ENCODE data around the gene NDUFA8.

DNA sequence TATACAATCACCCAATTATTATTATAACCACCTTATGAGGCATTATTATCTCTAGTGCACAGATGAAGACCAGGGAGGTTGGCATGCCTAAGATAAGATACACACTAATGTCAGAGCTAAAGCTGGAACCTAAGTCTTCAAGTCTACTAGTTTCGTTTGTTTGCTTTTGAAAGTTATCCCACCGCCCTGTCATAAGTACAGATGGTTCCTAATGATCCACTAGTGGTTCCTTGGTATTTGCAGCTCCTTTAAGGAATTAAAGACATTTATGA is 14.1 kb downstream of the NDUFA8 start:
- TF ChIP-seq SMC3 (IDR thresholded peaks at IDR 0.05; ENCODE audit: low read depth, low read length), result no peak
- TF ChIP-seq JUND (IDR thresholded peaks at IDR 0.05), result no peak
- TF ChIP-seq, protein P1, sequence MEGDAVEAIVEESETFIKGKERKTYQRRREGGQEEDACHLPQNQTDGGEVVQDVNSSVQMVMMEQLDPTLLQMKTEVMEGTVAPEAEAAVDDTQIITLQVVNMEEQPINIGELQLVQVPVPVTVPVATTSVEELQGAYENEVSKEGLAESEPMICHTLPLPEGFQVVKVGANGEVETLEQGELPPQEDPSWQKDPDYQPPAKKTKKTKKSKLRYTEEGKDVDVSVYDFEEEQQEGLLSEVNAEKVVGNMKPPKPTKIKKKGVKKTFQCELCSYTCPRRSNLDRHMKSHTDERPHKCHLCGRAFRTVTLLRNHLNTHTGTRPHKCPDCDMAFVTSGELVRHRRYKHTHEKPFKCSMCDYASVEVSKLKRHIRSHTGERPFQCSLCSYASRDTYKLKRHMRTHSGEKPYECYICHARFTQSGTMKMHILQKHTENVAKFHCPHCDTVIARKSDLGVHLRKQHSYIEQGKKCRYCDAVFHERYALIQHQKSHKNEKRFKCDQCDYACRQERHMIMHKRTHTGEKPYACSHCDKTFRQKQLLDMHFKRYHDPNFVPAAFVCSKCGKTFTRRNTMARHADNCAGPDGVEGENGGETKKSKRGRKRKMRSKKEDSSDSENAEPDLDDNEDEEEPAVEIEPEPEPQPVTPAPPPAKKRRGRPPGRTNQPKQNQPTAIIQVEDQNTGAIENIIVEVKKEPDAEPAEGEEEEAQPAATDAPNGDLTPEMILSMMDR (IDR thresholded peaks at IDR 0.05), result no peak
- TF ChIP-seq FOXJ3 (CRISPR knock-in tag; IDR thresholded peaks at IDR 0.05), result no peak
- TF ChIP-seq YY1 (IDR thresholded peaks at IDR 0.05; ENCODE audit: low read depth), result no peak

Measured in SK-N-SH (cell line).